HL-60 (cell line): Measurements from ENCODE around the gene SIPA1L3.

ENCODE experiments used
- DNase-seq, 2 experiments: peaks; one replicate each; pipeline ENCODE4 v3.0.0-alpha.2; 2010 to 2020; ENCODE audit warnings: low read depth in 1 of 2, low spot score in 1 of 2
- H3K27ac ChIP-seq: fragments of 250-450 bp; sonication (Bioruptor Pico); replicated peaks from 2 replicates; pipeline ENCODE4 v1.5.1; 2020; ENCODE audit warnings: mild to moderate bottlenecking, moderate library complexity
- H3K27me3 ChIP-seq: fragments of 250-450 bp; sonication (Bioruptor Pico); 2 replicates; pipeline ENCODE4 v1.5.1; 2021; ENCODE audit warnings: mild to moderate bottlenecking, moderate library complexity; ENCODE audit not compliant: insufficient read depth, poor library complexity, severe bottlenecking
- H3K4me3 ChIP-seq: replicated peaks from 2 replicates; pipeline ENCODE4 v1.5.1; 2011; ENCODE audit warnings: mild to moderate bottlenecking, control low read depth, low read length; ENCODE audit not compliant: insufficient read depth
- GABPA ChIP-seq: IDR thresholded peaks from 2 replicates; pipeline ENCODE4 v1.6.1; 2012; ENCODE audit warnings: low read depth
- POLR2AphosphoS5 ChIP-seq: IDR thresholded peaks from 2 replicates; pipeline ENCODE4 v1.6.1; 2012; ENCODE audit warnings: low read depth
- SPI1 ChIP-seq: IDR thresholded peaks from 2 replicates; pipeline ENCODE4 v1.6.1; 2012; ENCODE audit warnings: low read depth, mild to moderate bottlenecking, borderline replicate concordance
- TF ChIP-seq, protein P1 (sequence below): IDR thresholded peaks from 2 replicates; pipeline ENCODE4 v1.6.1; 2012; ENCODE audit warnings: low read depth; ENCODE audit not compliant: insufficient replicate concordance
- TF ChIP-seq, protein P2 (sequence below): IDR thresholded peaks from one replicate; pipeline ENCODE4 v1.5.1; 2011; ENCODE audit warnings: low read length, control low read depth, inconsistent platforms; ENCODE audit not compliant: insufficient read depth

The SIPA1L3 gene

DNA sequence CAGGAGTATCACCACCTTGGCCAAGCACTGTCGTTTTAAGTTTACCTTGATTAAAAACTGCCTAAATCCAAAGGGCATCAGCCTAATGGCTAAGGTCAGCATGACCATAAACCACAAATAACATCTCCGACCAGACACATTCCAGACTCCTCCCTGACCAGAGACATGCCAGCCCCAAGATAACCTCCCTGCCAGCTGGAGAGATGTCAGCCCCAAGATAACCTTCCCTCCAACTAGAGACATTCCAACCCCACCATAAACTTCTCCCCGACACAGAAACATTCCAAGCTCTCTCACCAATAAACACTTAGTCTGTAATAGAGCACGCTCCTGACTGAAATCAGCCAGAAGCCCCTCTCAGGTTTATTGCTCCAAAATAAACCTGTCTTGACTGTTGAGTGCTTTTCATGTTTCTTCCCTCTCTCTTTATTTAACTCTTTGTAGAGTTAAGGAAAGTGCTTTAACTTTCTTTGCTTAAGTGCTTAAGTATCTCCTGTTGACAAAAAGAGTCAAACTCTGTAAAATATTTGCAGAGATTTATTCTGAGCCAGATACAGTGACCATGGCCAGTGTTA, 37.2 kb upstream of the SIPA1L3 start:
- H3K27me3 ChIP-seq, result no peaks in the 10 kb centered on the region
- TF ChIP-seq SPI1 (no peak), GABPA (no peak), POLR2AphosphoS5 (no peak)
- TF ChIP-seq, protein P1, sequence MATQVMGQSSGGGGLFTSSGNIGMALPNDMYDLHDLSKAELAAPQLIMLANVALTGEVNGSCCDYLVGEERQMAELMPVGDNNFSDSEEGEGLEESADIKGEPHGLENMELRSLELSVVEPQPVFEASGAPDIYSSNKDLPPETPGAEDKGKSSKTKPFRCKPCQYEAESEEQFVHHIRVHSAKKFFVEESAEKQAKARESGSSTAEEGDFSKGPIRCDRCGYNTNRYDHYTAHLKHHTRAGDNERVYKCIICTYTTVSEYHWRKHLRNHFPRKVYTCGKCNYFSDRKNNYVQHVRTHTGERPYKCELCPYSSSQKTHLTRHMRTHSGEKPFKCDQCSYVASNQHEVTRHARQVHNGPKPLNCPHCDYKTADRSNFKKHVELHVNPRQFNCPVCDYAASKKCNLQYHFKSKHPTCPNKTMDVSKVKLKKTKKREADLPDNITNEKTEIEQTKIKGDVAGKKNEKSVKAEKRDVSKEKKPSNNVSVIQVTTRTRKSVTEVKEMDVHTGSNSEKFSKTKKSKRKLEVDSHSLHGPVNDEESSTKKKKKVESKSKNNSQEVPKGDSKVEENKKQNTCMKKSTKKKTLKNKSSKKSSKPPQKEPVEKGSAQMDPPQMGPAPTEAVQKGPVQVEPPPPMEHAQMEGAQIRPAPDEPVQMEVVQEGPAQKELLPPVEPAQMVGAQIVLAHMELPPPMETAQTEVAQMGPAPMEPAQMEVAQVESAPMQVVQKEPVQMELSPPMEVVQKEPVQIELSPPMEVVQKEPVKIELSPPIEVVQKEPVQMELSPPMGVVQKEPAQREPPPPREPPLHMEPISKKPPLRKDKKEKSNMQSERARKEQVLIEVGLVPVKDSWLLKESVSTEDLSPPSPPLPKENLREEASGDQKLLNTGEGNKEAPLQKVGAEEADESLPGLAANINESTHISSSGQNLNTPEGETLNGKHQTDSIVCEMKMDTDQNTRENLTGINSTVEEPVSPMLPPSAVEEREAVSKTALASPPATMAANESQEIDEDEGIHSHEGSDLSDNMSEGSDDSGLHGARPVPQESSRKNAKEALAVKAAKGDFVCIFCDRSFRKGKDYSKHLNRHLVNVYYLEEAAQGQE, result no peak
- TF ChIP-seq, protein P2, sequence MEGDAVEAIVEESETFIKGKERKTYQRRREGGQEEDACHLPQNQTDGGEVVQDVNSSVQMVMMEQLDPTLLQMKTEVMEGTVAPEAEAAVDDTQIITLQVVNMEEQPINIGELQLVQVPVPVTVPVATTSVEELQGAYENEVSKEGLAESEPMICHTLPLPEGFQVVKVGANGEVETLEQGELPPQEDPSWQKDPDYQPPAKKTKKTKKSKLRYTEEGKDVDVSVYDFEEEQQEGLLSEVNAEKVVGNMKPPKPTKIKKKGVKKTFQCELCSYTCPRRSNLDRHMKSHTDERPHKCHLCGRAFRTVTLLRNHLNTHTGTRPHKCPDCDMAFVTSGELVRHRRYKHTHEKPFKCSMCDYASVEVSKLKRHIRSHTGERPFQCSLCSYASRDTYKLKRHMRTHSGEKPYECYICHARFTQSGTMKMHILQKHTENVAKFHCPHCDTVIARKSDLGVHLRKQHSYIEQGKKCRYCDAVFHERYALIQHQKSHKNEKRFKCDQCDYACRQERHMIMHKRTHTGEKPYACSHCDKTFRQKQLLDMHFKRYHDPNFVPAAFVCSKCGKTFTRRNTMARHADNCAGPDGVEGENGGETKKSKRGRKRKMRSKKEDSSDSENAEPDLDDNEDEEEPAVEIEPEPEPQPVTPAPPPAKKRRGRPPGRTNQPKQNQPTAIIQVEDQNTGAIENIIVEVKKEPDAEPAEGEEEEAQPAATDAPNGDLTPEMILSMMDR, result no peak
- no peak overlapping the region for H3K27ac ChIP-seq
- DNase-seq, result no peak
- H3K4me3 ChIP-seq, result no peak overlapping the region

DNA sequence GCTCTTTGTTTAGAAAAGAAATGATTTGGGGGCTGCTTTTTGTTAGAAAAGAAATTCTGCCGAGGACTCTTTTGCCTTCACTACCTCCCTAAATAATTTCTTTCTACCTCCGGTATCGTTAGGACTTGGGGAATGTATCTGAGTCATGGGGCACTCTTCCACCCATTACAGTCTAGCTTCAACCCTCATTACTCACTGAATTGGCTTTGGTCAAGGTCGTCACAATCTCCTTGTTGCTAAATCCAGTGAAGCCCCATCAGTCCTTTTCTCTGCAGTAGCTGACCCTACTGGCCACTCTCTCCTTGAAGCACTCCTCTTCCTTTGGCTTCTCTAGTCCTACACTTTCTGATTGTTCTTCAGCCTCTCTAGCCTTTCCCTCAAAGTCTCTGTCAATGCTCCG, 34.6 kb upstream of the SIPA1L3 start:
- H3K27ac ChIP-seq, result no peak overlapping the region
- no peaks in the 10 kb centered on the region for H3K27me3 ChIP-seq
- DNase-seq, result no peak
- no peak for TF ChIP-seq POLR2AphosphoS5
- TF ChIP-seq GABPA, result no peak
- TF ChIP-seq, protein P2, result no peak
- TF ChIP-seq, protein P1, result no peak
- no peak for TF ChIP-seq SPI1
- H3K4me3 ChIP-seq, result no peak overlapping the region

DNA sequence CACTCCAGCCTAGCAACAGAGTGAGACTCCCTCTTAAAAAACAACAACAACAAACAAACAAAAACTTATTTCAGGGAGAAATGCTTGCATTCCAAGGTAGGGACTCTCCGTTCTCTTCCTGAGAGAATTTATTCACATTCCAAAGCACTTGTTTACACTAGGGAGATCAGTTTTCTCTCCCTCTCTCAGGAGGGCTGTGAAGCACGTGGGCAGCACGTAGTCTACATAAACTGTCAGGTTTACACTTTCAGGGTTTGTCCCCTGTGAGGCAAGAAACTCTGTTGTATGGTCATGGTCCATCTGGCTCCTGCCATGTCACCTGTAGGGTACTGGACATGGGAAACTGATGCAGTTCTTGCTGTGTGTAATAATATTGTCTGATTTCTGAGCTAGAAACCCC, 32.2 kb upstream of the SIPA1L3 start:
- Histone ChIP-seq H3K27ac (no peak overlapping the region), H3K27me3 (no peaks in the 10 kb centered on the region), H3K4me3 (no peak overlapping the region)
- DNase-seq, result no peak
- TF ChIP-seq POLR2AphosphoS5, result no peak

DNA sequence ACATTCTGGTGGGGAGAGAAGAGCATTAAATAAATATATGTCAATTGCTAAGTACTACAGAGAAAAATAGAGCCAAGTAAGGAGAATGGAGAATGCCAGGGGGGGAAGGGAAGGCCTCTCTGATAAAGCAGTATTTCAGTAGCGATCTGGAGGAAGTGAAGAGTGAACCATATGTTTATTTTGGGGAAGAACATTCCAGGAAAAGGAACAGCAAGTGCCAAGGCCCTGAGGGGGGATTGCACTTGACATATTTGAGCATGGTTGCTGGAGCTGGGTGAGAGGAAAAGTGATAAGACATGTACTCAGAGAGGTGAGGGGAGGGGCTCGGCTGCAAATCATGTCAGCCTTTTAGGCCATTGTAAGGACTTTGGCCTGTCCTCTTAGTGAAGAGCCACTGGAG, 31.0 kb upstream of the SIPA1L3 start:
- TF ChIP-seq, protein P2, result no peak
- TF ChIP-seq, protein P1, result no peak
- no peak for TF ChIP-seq POLR2AphosphoS5
- no peak for TF ChIP-seq GABPA
- DNase-seq, result no peak
- Histone ChIP-seq H3K27me3 (no peaks in the 10 kb centered on the region), H3K27ac (no peak overlapping the region), H3K4me3 (no peak overlapping the region)
